ENCODE results near the gene CCDC187. TPM values are rescaled to one million over a fixed set of nuclear protein-coding genes. Genes with fewer than 3 reads are reported as not detected.
A peak's percentile ranks its signal among the peaks of the same experiment; 100 is the strongest.
"Not testable (repeated sequence)": the region's sequence is repeated elsewhere in the genome, so short reads cannot be mapped to it uniquely, and the experiment has no call there.

Gene CCDC187
- total and polyA plus RNA-seq, 9 donors: 0.01 to 0.16 (median 0.04) TPM

- no peaks in the 10 kb centered on the region for H3K4me1 ChIP-seq (ENCODE audit: control insufficient read depth, insufficient read depth, low read length)
- H3K4me3 ChIP-seq (ENCODE audit: low read length): no peak overlapping the region
- H3K9me3 ChIP-seq (replicated peaks; ENCODE audit: control insufficient read depth, low read depth, low read length): no peaks in the 10 kb centered on the region
- DNase-seq: no peak
- WGBS (ENCODE audit: insufficient coverage): 52% methylated on average over 21 of the region's 21 CpGs
- H3K27me3 ChIP-seq (ENCODE audit: control insufficient read depth, insufficient read depth, low read length): peaks cover 41% of the 10 kb centered on the region
- no peaks in the 10 kb centered on the region for H3K36me3 ChIP-seq (ENCODE audit: control insufficient read depth, insufficient read depth, low read length)
- no peak overlapping the region for H3K27ac ChIP-seq (ENCODE audit: low read length)
These were observed 28.1 kb downstream of the CCDC187 start for GRCh38 chr9:136275655-136276429.

GRCh38 chr9:136274786-136275654, 28.9 kb downstream of the CCDC187 start:
- H3K27ac ChIP-seq (ENCODE audit: low read length): no peak overlapping the region
- no peaks in the 10 kb centered on the region for H3K4me1 ChIP-seq (ENCODE audit: control insufficient read depth, insufficient read depth, low read length)
- H3K36me3 ChIP-seq (ENCODE audit: control insufficient read depth, insufficient read depth, low read length): no peaks in the 10 kb centered on the region
- DNase-seq: no peak
- no peaks in the 10 kb centered on the region for H3K9me3 ChIP-seq (replicated peaks; ENCODE audit: control insufficient read depth, low read depth, low read length)
- H3K4me3 ChIP-seq (ENCODE audit: low read length): no peak overlapping the region
- 53% methylated on average over 23 of the region's 28 CpGs for WGBS (ENCODE audit: insufficient coverage)
- peaks cover 42% of the 10 kb centered on the region for H3K27me3 ChIP-seq (ENCODE audit: control insufficient read depth, insufficient read depth, low read length)

GRCh38 chr9:136273921-136274785, 29.7 kb downstream of the CCDC187 start:
- Histone ChIP-seq H3K27ac (ENCODE audit: low read length) (no peak overlapping the region), H3K4me1 (ENCODE audit: control insufficient read depth, insufficient read depth, low read length) (peaks cover under 1% of the 10 kb centered on the region), H3K27me3 (ENCODE audit: control insufficient read depth, insufficient read depth, low read length) (peaks cover 33% of the 10 kb centered on the region), H3K9me3 (replicated peaks; ENCODE audit: control insufficient read depth, low read depth, low read length) (no peaks in the 10 kb centered on the region), H3K4me3 (ENCODE audit: low read length) (no peak overlapping the region), H3K36me3 (ENCODE audit: control insufficient read depth, insufficient read depth, low read length) (no peaks in the 10 kb centered on the region)
- no peak for DNase-seq
- 77% methylated on average over 25 of the region's 28 CpGs for WGBS (ENCODE audit: insufficient coverage)

GRCh38 chr9:136273244-136273865, 30.5 kb downstream of the CCDC187 start:
- Histone ChIP-seq H3K9me3 (replicated peaks; ENCODE audit: control insufficient read depth, low read depth, low read length) (no peaks in the 10 kb centered on the region), H3K27me3 (ENCODE audit: control insufficient read depth, insufficient read depth, low read length) (peaks cover 37% of the 10 kb centered on the region), H3K27ac (ENCODE audit: low read length) (no peak overlapping the region), H3K36me3 (ENCODE audit: control insufficient read depth, insufficient read depth, low read length) (no peaks in the 10 kb centered on the region), H3K4me3 (ENCODE audit: low read length) (no peak overlapping the region), H3K4me1 (ENCODE audit: control insufficient read depth, insufficient read depth, low read length) (peaks cover 8% of the 10 kb centered on the region)
- WGBS (ENCODE audit: insufficient coverage): 68% methylated on average over 13 of the region's 14 CpGs
- no peak for DNase-seq

- 75% methylated on average over 8 of the region's 13 CpGs for WGBS (ENCODE audit: insufficient coverage)
- no peak overlapping the region for H3K27ac ChIP-seq (ENCODE audit: low read length)
- no peaks in the 10 kb centered on the region for H3K36me3 ChIP-seq (ENCODE audit: control insufficient read depth, insufficient read depth, low read length)
- H3K4me1 ChIP-seq (ENCODE audit: control insufficient read depth, insufficient read depth, low read length): peaks cover 20% of the 10 kb centered on the region
- no peaks in the 10 kb centered on the region for H3K9me3 ChIP-seq (replicated peaks; ENCODE audit: control insufficient read depth, low read depth, low read length)
- DNase-seq: no peak
- H3K4me3 ChIP-seq (ENCODE audit: low read length): no peak overlapping the region
- peaks cover 22% of the 10 kb centered on the region for H3K27me3 ChIP-seq (ENCODE audit: control insufficient read depth, insufficient read depth, low read length)
These were observed 33.7 kb downstream of the CCDC187 start for GRCh38 chr9:136270173-136270705.

- DNase-seq: no peak
- Histone ChIP-seq H3K27ac (ENCODE audit: low read length) (peak overlapping the region; percentile 47), H3K27me3 (ENCODE audit: control insufficient read depth, insufficient read depth, low read length) (peaks cover 12% of the 10 kb centered on the region), H3K4me1 (ENCODE audit: control insufficient read depth, insufficient read depth, low read length) (peaks cover 20% of the 10 kb centered on the region), H3K36me3 (ENCODE audit: control insufficient read depth, insufficient read depth, low read length) (no peaks in the 10 kb centered on the region), H3K4me3 (ENCODE audit: low read length) (no peak overlapping the region), H3K9me3 (replicated peaks; ENCODE audit: control insufficient read depth, low read depth, low read length) (no peaks in the 10 kb centered on the region)
- WGBS (ENCODE audit: insufficient coverage): 29% methylated on average over 6 of the region's 6 CpGs
These were observed 35.2 kb downstream of the CCDC187 start for GRCh38 chr9:136268735-136269134.

- Histone ChIP-seq H3K27ac (ENCODE audit: low read length) (peak overlapping the region; percentile 69), H3K4me1 (ENCODE audit: control insufficient read depth, insufficient read depth, low read length) (peaks cover 24% of the 10 kb centered on the region), H3K27me3 (ENCODE audit: control insufficient read depth, insufficient read depth, low read length) (peaks cover 12% of the 10 kb centered on the region), H3K4me3 (ENCODE audit: low read length) (no peak overlapping the region), H3K9me3 (replicated peaks; ENCODE audit: control insufficient read depth, low read depth, low read length) (no peaks in the 10 kb centered on the region), H3K36me3 (ENCODE audit: control insufficient read depth, insufficient read depth, low read length) (no peaks in the 10 kb centered on the region)
- peak; percentile 87 for DNase-seq
- WGBS (ENCODE audit: insufficient coverage): 13% methylated on average over 1 of the region's 6 CpGs
These were observed 35.6 kb downstream of the CCDC187 start for GRCh38 chr9:136268318-136268717.

- H3K27ac ChIP-seq (ENCODE audit: low read length): peak overlapping the region; percentile 69
- DNase-seq: peak; percentile 93
These were observed 36.4 kb downstream of the CCDC187 start for GRCh38 chr9:136267261-136268111.

GRCh38 chr9:136266641-136267040, 37.3 kb downstream of the CCDC187 start:
- WGBS (ENCODE audit: insufficient coverage): 83% methylated on average over 9 of the region's 18 CpGs
- peaks cover 26% of the 10 kb centered on the region for H3K4me1 ChIP-seq (ENCODE audit: control insufficient read depth, insufficient read depth, low read length)
- peaks cover 12% of the 10 kb centered on the region for H3K27me3 ChIP-seq (ENCODE audit: control insufficient read depth, insufficient read depth, low read length)
- H3K27ac ChIP-seq (ENCODE audit: low read length); H3K9me3 ChIP-seq (replicated peaks; ENCODE audit: control insufficient read depth, low read depth, low read length); H3K4me3 ChIP-seq (ENCODE audit: low read length); DNase-seq; H3K36me3 ChIP-seq (ENCODE audit: control insufficient read depth, insufficient read depth, low read length): not testable (repeated sequence)

More at GRCh38 chr9:136267261-136268111, 36.4 kb downstream of the CCDC187 start:
- Histone ChIP-seq H3K27me3 (ENCODE audit: control insufficient read depth, insufficient read depth, low read length) (peaks cover 12% of the 10 kb centered on the region), H3K4me3 (ENCODE audit: low read length) (peak overlapping the region; percentile 37), H3K9me3 (replicated peaks; ENCODE audit: control insufficient read depth, low read depth, low read length) (no peaks in the 10 kb centered on the region), H3K4me1 (ENCODE audit: control insufficient read depth, insufficient read depth, low read length) (peaks cover 24% of the 10 kb centered on the region), H3K36me3 (ENCODE audit: control insufficient read depth, insufficient read depth, low read length) (no peaks in the 10 kb centered on the region)
- 5% methylated on average over 52 of the region's 60 CpGs for WGBS (ENCODE audit: insufficient coverage)
